K562 (cell line): ENCODE measurements around the gene PADI1. TPM values are rescaled to one million over a fixed set of nuclear protein-coding genes. Genes with fewer than 3 reads are reported as not detected.

Experiments
- ATAC-seq: fragments of 200-7000 bp; cut with Tn5 transposase; 3 replicates; pipeline ENCODE4 v1.9.1; 2020; ENCODE audit warnings: moderate library complexity
- BruUV-seq: library from RNA; stranded (reverse); fragments of 400-500 nt; replicated peaks from 2 replicates; lab custom pipeline; 2021; lab: Mats Ljungman, UMichigan
- CTCF ChIA-PET: fragments of 300-600 bp; formaldehyde crosslinking; extraction: SDS; loops from one replicate; lab custom pipeline; 2021; ENCODE audit warnings: low intra/inter-chr PET ratio; lab: Yijun Ruan, JAX
- POLR2A ChIA-PET: fragments of 300-600, 350-650 bp; sonication (Branson Sonifier 250); formaldehyde crosslinking; extraction: SDS; loops from one replicate; lab custom pipeline; 2021; ENCODE audit warnings: antibody characterized with exemption, inconsistent platforms; lab: Yijun Ruan, JAX
- DNase-seq, 4 experiments: peaks; one replicate each; pipeline versions ENCODE4 v3.0.0 to v3.0.0-alpha.2; 2011 to 2018; ENCODE audit warnings: low spot score in 3 of 4, mixed read lengths in 3 of 4; ENCODE audit errors: extremely low read depth in 1 of 4
- FAIRE-seq: peaks from 2 replicates; lab custom pipeline; 2011; peaks lifted over from hg19 to GRCh38; lab: Jason Lieb, UNC
- H2AFZ ChIP-seq: 2 replicates; pipeline ENCODE4 v1.6.0; 2011; ENCODE audit warnings: low read depth, low read length, control low read depth, inconsistent platforms
- H3K27ac ChIP-seq: fragments of 200-600 bp; 3 replicates; pipeline ENCODE4 v1.8.0; 2011; ENCODE audit warnings: low read depth, mild to moderate bottlenecking, control low read depth, inconsistent platforms, low read length, moderate library complexity, mixed read lengths; ENCODE audit errors: extremely low read depth
- H3K27me3 ChIP-seq, 2 experiments: fragments of 300-600 bp in 1 of 2; 2 replicates in 1 of 2; 3 replicates in 1 of 2; pipeline versions ENCODE4 v1.6.0 to v1.8.0; 2011; ENCODE audit warnings: inconsistent platforms in 2 of 2, low read length in 2 of 2, mild to moderate bottlenecking in 1 of 2, mixed read lengths in 1 of 2, moderate library complexity in 1 of 2; ENCODE audit not compliant: control insufficient read depth in 2 of 2, insufficient read depth in 2 of 2
- H3K36me3 ChIP-seq: fragments of 300-600 bp; 3 replicates; pipeline ENCODE4 v1.8.0; 2011; ENCODE audit warnings: mild to moderate bottlenecking, low read length, inconsistent platforms; ENCODE audit not compliant: control insufficient read depth, insufficient read depth
- H3K4me1 ChIP-seq, 2 experiments: fragments of 200-600 bp in 1 of 2; replicated peaks in 1 of 2; 2 replicates in 1 of 2; 3 replicates in 1 of 2; pipeline versions ENCODE4 v1.5.1 to v1.8.0; 2011; ENCODE audit warnings: inconsistent platforms in 2 of 2, low read length in 2 of 2, mild to moderate bottlenecking in 1 of 2, mixed read lengths in 1 of 2, moderate library complexity in 1 of 2; ENCODE audit not compliant: control insufficient read depth in 2 of 2, insufficient read depth in 2 of 2
- H3K4me2 ChIP-seq: 2 replicates; pipeline ENCODE4 v1.6.1; 2011; ENCODE audit warnings: low read length, control low read depth, inconsistent platforms, mixed read lengths; ENCODE audit not compliant: insufficient read depth
- H3K4me3 ChIP-seq: fragments of 200-600 bp; sonication (generic), shearing (Covaris generic); 2 replicates; pipeline ENCODE4 v1.5.1; 2016; ENCODE audit warnings: control low read depth, inconsistent platforms
- H3K79me2 ChIP-seq: fragments of 200-600 bp; 3 replicates; pipeline ENCODE4 v1.8.0; 2011; ENCODE audit warnings: low read length, inconsistent platforms; ENCODE audit not compliant: control insufficient read depth, insufficient read depth
- H3K9ac ChIP-seq, 2 experiments: 2 replicates each; pipeline versions ENCODE4 v1.6.0 to v1.6.1; 2011; ENCODE audit warnings: low read depth in 2 of 2, low read length in 2 of 2, control low read depth in 1 of 2, inconsistent platforms in 1 of 2, mild to moderate bottlenecking in 1 of 2, mixed read lengths in 1 of 2; ENCODE audit not compliant: insufficient read depth in 1 of 2
- H3K9me1 ChIP-seq: one replicate; pipeline ENCODE4 v1.6.0; 2011; ENCODE audit warnings: inconsistent platforms, mild to moderate bottlenecking, low read length, moderate library complexity; ENCODE audit not compliant: control insufficient read depth, insufficient read depth
- H3K9me3 ChIP-seq: replicated peaks from 2 replicates; pipeline ENCODE4 v1.5.1; 2011; ENCODE audit warnings: low read depth, low read length, inconsistent platforms; ENCODE audit not compliant: control insufficient read depth, insufficient read depth
- H4K20me1 ChIP-seq: replicated peaks from 2 replicates; pipeline ENCODE4 v1.6.1; 2011; ENCODE audit warnings: low read length, inconsistent platforms, mixed read lengths; ENCODE audit not compliant: control insufficient read depth, insufficient read depth
- CCAR2 ChIP-seq: fragments of 200-400 bp; formaldehyde crosslinking; IDR thresholded peaks from 2 replicates; pipeline ENCODE4 v1.6.1; 2017; ENCODE audit warnings: mild to moderate bottlenecking, low read depth, low read length
- EGR1 ChIP-seq: fragments of 450-650 bp; conservative IDR thresholded peaks from 2 replicates; pipeline ENCODE4 v1.6.1; 2017; ENCODE audit warnings: mild to moderate bottlenecking
- HMGXB4 ChIP-seq: sonication (generic); formaldehyde crosslinking; IDR thresholded peaks from 2 replicates; pipeline ENCODE4 v1.8.1; 2023; ENCODE audit warnings: mild to moderate bottlenecking, missing genetic modification reagents
- JUND ChIP-seq, 2 experiments: IDR thresholded peaks; 2 replicates in 1 of 2; 3 replicates in 1 of 2; pipeline ENCODE4 v1.6.1; 2011; ENCODE audit warnings: borderline replicate concordance in 2 of 2, low read depth in 2 of 2, low read length in 2 of 2, improper control_type of control experiment in 1 of 2, missing biosample characterization in 1 of 2, missing genetic modification characterization in 1 of 2, missing genetic modification reagents in 1 of 2
- MTA1 ChIP-seq: fragments of 450-650 bp; IDR thresholded peaks from 2 replicates; pipeline ENCODE4 v1.6.1; 2017; ENCODE audit warnings: borderline replicate concordance
- POLR2AphosphoS2 ChIP-seq: IDR thresholded peaks from 2 replicates; pipeline ENCODE4 v1.6.1; 2012; ENCODE audit warnings: low read length, improper control_type of control experiment
- POLR2B ChIP-seq: fragments of 450-650 bp; IDR thresholded peaks from 2 replicates; pipeline ENCODE4 v1.6.1; 2018; ENCODE audit warnings: low read depth; ENCODE audit not compliant: partially characterized antibody
- PREB ChIP-seq: sonication (generic); formaldehyde crosslinking; IDR thresholded peaks from 2 replicates; pipeline ENCODE4 v1.8.1; 2023; ENCODE audit warnings: mild to moderate bottlenecking, missing genetic modification reagents
- RB1 ChIP-seq: fragments of 450-650 bp; IDR thresholded peaks from 2 replicates; pipeline ENCODE4 v1.6.1; 2017; ENCODE audit warnings: low read depth, mild to moderate bottlenecking
- SETDB1 ChIP-seq: IDR thresholded peaks from one replicate; pipeline ENCODE4 v1.6.1; 2012; ENCODE audit warnings: low read length, control low read depth, inconsistent platforms
- SMARCC2 ChIP-seq: fragments of 450-650 bp; IDR thresholded peaks from 2 replicates; pipeline ENCODE4 v1.6.1; 2017; ENCODE audit warnings: antibody characterized with exemption, moderate library complexity, mild to moderate bottlenecking, low read depth
- SREBF2 ChIP-seq: sonication (generic); formaldehyde crosslinking; IDR thresholded peaks from 2 replicates; pipeline ENCODE4 v1.4.0; 2020; ENCODE audit warnings: mild to moderate bottlenecking, missing genetic modification reagents
- ZBTB11 ChIP-seq, 3 experiments: fragments of 200-800 bp in 1 of 3; fragments of 250-450 bp in 1 of 3; fragments of 450-650 bp in 1 of 3; sonication (Bioruptor Pico) in 1 of 3; sonication (Bioruptor generic) in 1 of 3; formaldehyde crosslinking in 1 of 3; IDR thresholded peaks; 2 replicates each; pipeline versions ENCODE4 v1.6.1 to v1.8.0; 2016 to 2022; ENCODE audit warnings: mild to moderate bottlenecking in 2 of 3, missing genetic modification characterization in 2 of 3, missing compliant biosample characterization in 1 of 3, moderate library complexity in 1 of 3
- ZNF217 ChIP-seq: sonication (generic); formaldehyde crosslinking; IDR thresholded peaks from 2 replicates; pipeline ENCODE4 v1.8.0; 2022; ENCODE audit warnings: mild to moderate bottlenecking, missing genetic modification reagents
- ZNF444 ChIP-seq: fragments of 250-450 bp; sonication (Bioruptor Pico); IDR thresholded peaks from 2 replicates; pipeline ENCODE4 v1.4.0; 2020; ENCODE audit warnings: mild to moderate bottlenecking, moderate library complexity
- WGBS: fragments of 100-300 bp; shearing (Covaris generic); methylation state at CpG from one replicate; pipeline ENCODE4 v1.1.6; 2016; ENCODE audit warnings: low coverage, mixed read lengths; ENCODE audit not compliant: insufficient coverage; ENCODE audit errors: missing lambda C conversion rate; 5-methylcytosine and 5-hydroxymethylcytosine counted together
- in situ Hi-C: fragments of 300-500 bp; cut with MboI; formaldehyde crosslinking; loops from 4 replicates; pipeline ENCODE4 v1.15.0; 2018; ENCODE audit warnings: inconsistent platforms, mixed read lengths
- intact Hi-C: fragments of 100-400 bp; cut with micrococcal nuclease; formaldehyde crosslinking; loops from 2 replicates; pipeline ENCODE4 v1.14.2; 2022
- polyA plus RNA-seq, 8 experiments: library from polyadenylated mRNA; depleted of rRNA in 4 of 8; stranded (reverse) in 5 of 8; unstranded in 3 of 8; fragments of >200 nt; fragmentation: Nextera tagmentation in 2 of 8; fragmentation: Illumina TruSeq in 1 of 8; extraction: Ambion mirVana in 2 of 8; extraction: Trizol in 1 of 8; gene quantifications; 2 replicates each; pipeline versions ENCODE4 v1.2.1 to v1.2.3, GENCODE V29; 2011 to 2014; ENCODE audit warnings: inconsistent platforms in 1 of 8, missing spikeins in 1 of 8
- total RNA-seq, 7 experiments: library from RNA; depleted of rRNA in 6 of 7; stranded (reverse); fragments of >200 nt in 6 of 7; fragmentation: Illumina TruSeq in 2 of 7; extraction: Trizol in 2 of 7; gene quantifications; 2 replicates each; pipeline versions ENCODE4 v1.2.1 to v1.2.3, GENCODE V29; 2011 to 2021; ENCODE audit warnings: low replicate concordance in 1 of 7

Gene PADI1
- total and polyA plus RNA-seq, 9 of the 15 experiments (the other 6 are each of a cell fraction or from before 2014, with no cell fraction given): not detected

GRCh38 chr1:17250601-17251000, 45.7 kb downstream of the PADI1 start:
- no peak overlapping the region for H2AFZ ChIP-seq
- FAIRE-seq: no peak
- H3K4me2 ChIP-seq: no peak overlapping the region
- H3K9me1 ChIP-seq: no peaks in the 10 kb centered on the region
- in situ Hi-C loops (no loop called here), intact Hi-C loops (no loop called here)
- ChIA-PET CTCF (no interaction called here), POLR2A (interaction anchor here (1.0 to 1.2 kb wide), 2 partner anchors 9 to 12 kb away, joined by 4 read pairs; no protein-coding TSS in a partner anchor)
- H3K4me1 ChIP-seq: 0 out of 5 replicates have a peak, but pooled peaks cover 0 to 3% of the 10 kb centered on the region in 2 experiments
- no peaks in the 10 kb centered on the region for H3K9me3 ChIP-seq
- 2% methylated on average over 7 of the region's 7 CpGs for WGBS
- no peak overlapping the region for H3K27ac ChIP-seq
- H3K4me3 ChIP-seq: no peak overlapping the region
- H3K9ac ChIP-seq: no peak overlapping the region
- H3K27me3 ChIP-seq: peaks cover 24 to 67% of the 10 kb centered on the region in 2 experiments
- H4K20me1 ChIP-seq: no peaks in the 10 kb centered on the region; the same call in 1 of the 2 replicates
- H3K36me3 ChIP-seq: no peaks in the 10 kb centered on the region
- H3K79me2 ChIP-seq: no peaks in the 10 kb centered on the region
- ATAC-seq: no peak
- BruUV-seq: no TSS peak
- DNase-seq: no peak
- TF ChIP-seq EGR1: no peak
- no peak for TF ChIP-seq CCAR2
- no peak for TF ChIP-seq ZNF217
- no peak for TF ChIP-seq ZBTB11 (CRISPR knock-in tag; IDR thresholded peaks at IDR 0.05)
- no peak for TF ChIP-seq SETDB1
- TF ChIP-seq PREB: no peak
- no peak for TF ChIP-seq JUND (IDR thresholded peaks at IDR 0.05; ENCODE audit: borderline replicate concordance, low read depth, low read length)
- TF ChIP-seq JUND (tag; IDR thresholded peaks at IDR 0.05; ENCODE audit: borderline replicate concordance, low read depth, low read length): no peak
- TF ChIP-seq SMARCC2: no peak
- no peak for TF ChIP-seq SREBF2 (CRISPR knock-in tag)
- TF ChIP-seq POLR2B: no peak
- no peak for TF ChIP-seq MTA1
- TF ChIP-seq RB1: no peak
- TF ChIP-seq HMGXB4 (CRISPR knock-in tag): no peak
- no peak for TF ChIP-seq POLR2AphosphoS2
- TF ChIP-seq ZNF444 (CRISPR knock-in tag): no peak
